Measurements from ENCODE around the gene CGB8. TPM values are rescaled to one million over a fixed set of nuclear protein-coding genes. Genes with fewer than 3 reads are reported as not detected.
"Not testable (repeated sequence)": the region's sequence is repeated elsewhere in the genome, so short reads cannot be mapped to it uniquely, and the experiment has no call there.

The CGB8 gene
- total RNA-seq, 4 donors from 2014 or later, result not detected

GRCh38 chr19:49042177-49042576, 6.7 kb downstream of the CGB8 start:
- no peak for TF ChIP-seq CTCF (IDR thresholded peaks at IDR 0.05)
- TF ChIP-seq POLR2A (IDR thresholded peaks at IDR 0.05), result no peak
- H3K9me3 ChIP-seq, result no peaks in the 10 kb centered on the region
- no peak overlapping the region for H3K27ac ChIP-seq
- H3K27me3 ChIP-seq, result peaks cover 0 to 6% (median 0%) of the 10 kb centered on the region in 4 donors
- no peaks in the 10 kb centered on the region for H3K36me3 ChIP-seq
- H3K4me3 ChIP-seq, result no peak overlapping the region
- WGBS, 2 donors, result 43 to 59% methylated on average over 2 of the region's 17 CpGs
- H3K4me1 ChIP-seq, result no peaks in the 10 kb centered on the region
- DNase-seq, result no peak
- intact Hi-C loops (cut with DNase I), result no loop called here

- H3K36me3 ChIP-seq; H3K27ac ChIP-seq; H3K27me3 ChIP-seq; H3K9me3 ChIP-seq; intact Hi-C loops (cut with DNase I); DNase-seq; H3K4me1 ChIP-seq; H3K4me3 ChIP-seq: not testable (repeated sequence)
- WGBS, 2 donors, result 36 to 49% methylated on average over 6 of the region's 9 CpGs
Measured at GRCh38 chr19:49039736-49040135, 9.2 kb downstream of the CGB8 start.

- H3K9me3 ChIP-seq; intact Hi-C loops (cut with DNase I); H3K27me3 ChIP-seq; H3K4me3 ChIP-seq; H3K27ac ChIP-seq; DNase-seq; H3K36me3 ChIP-seq; H3K4me1 ChIP-seq: not testable (repeated sequence)
- WGBS, 2 donors, result 83 to 89% methylated on average over 8 to 13 of the region's 26 CpGs
Measured at GRCh38 chr19:49038557-49039276, 10.2 kb downstream of the CGB8 start.

- H3K27ac ChIP-seq; H3K9me3 ChIP-seq; H3K4me1 ChIP-seq; DNase-seq; H3K27me3 ChIP-seq; H3K36me3 ChIP-seq; intact Hi-C loops (cut with DNase I); H3K4me3 ChIP-seq: not testable (repeated sequence)
- 86 to 98% methylated on average over 1 to 6 of the region's 8 CpGs for WGBS, 2 donors
Measured at GRCh38 chr19:49038111-49038510, 10.8 kb downstream of the CGB8 start.

- WGBS, 2 donors, result 44 to 73% methylated on average over 11 to 18 of the region's 18 CpGs
- DNase-seq; H3K9me3 ChIP-seq; intact Hi-C loops (cut with DNase I); H3K27me3 ChIP-seq; H3K36me3 ChIP-seq; H3K4me1 ChIP-seq; H3K4me3 ChIP-seq; H3K27ac ChIP-seq: not testable (repeated sequence)
- TF ChIP-seq CTCF (IDR thresholded peaks at IDR 0.05), result peak in 5 of 6 experiments; percentile 26 to 56 (median 28)
Measured at GRCh38 chr19:49036815-49037214, 12.1 kb downstream of the CGB8 start, which contains the start of gene CGB1. CGB1 (minus strand) TSS chr19:49036895; CDS start chr19:49036711, 184 bp downstream.

- intact Hi-C loops (cut with DNase I); DNase-seq; H3K4me1 ChIP-seq; H3K27ac ChIP-seq; H3K9me3 ChIP-seq; H3K36me3 ChIP-seq; H3K4me3 ChIP-seq; H3K27me3 ChIP-seq: not testable (repeated sequence)
- peak in 4 of 6 experiments; percentile 10 to 56 (median 25) for TF ChIP-seq CTCF (IDR thresholded peaks at IDR 0.05)
- 24 to 39% methylated on average over 15 to 21 of the region's 28 CpGs for WGBS, 2 donors
Measured at GRCh38 chr19:49031642-49032301, 17.1 kb downstream of the CGB8 start, which contains the start of gene CGB2. CGB2 (plus strand) TSS chr19:49031890; CDS start chr19:49032096, 206 bp downstream.

- peaks cover 0 to 12% (median 0%) of the 10 kb centered on the region in 4 donors for H3K27me3 ChIP-seq
- DNase-seq; H3K9me3 ChIP-seq; H3K4me1 ChIP-seq; H3K4me3 ChIP-seq; intact Hi-C loops (cut with DNase I); H3K36me3 ChIP-seq; H3K27ac ChIP-seq: not testable (repeated sequence)
- 94 to 97% methylated on average over 3 of the region's 8 CpGs for WGBS, 2 donors
Measured at GRCh38 chr19:49030323-49030722, 18.6 kb downstream of the CGB8 start.

GRCh38 chr19:49029749-49030148, 19.2 kb downstream of the CGB8 start:
- WGBS, 2 donors, result 75 to 76% methylated on average over 4 of the region's 14 CpGs
- H3K36me3 ChIP-seq, result not testable (repeated sequence)

GRCh38 chr19:49028686-49029085, 20.2 kb downstream of the CGB8 start:
- 80 to 84% methylated on average over 5 to 7 of the region's 9 CpGs for WGBS, 2 donors
- DNase-seq, result not testable (repeated sequence)

More at GRCh38 chr19:49029749-49030148, 19.2 kb downstream of the CGB8 start:
- H3K4me3 ChIP-seq; DNase-seq; H3K27ac ChIP-seq; H3K9me3 ChIP-seq; H3K4me1 ChIP-seq; intact Hi-C loops (cut with DNase I): not testable (repeated sequence)
- H3K27me3 ChIP-seq, result peaks cover 0 to 12% (median 0%) of the 10 kb centered on the region in 4 donors

GRCh38 chr19:49025599-49025998, 23.3 kb downstream of the CGB8 start:
- H3K4me3 ChIP-seq; DNase-seq; H3K9me3 ChIP-seq; H3K27me3 ChIP-seq; H3K27ac ChIP-seq; intact Hi-C loops (cut with DNase I); H3K4me1 ChIP-seq; H3K36me3 ChIP-seq: not testable (repeated sequence)
- WGBS, 2 donors, result 47% methylated on average over 3 of the region's 23 CpGs; no CpG with 5 or more reads in 1 of the 2 donors

More at GRCh38 chr19:49028686-49029085, 20.2 kb downstream of the CGB8 start:
- intact Hi-C loops (cut with DNase I); H3K36me3 ChIP-seq; H3K4me1 ChIP-seq; H3K4me3 ChIP-seq; H3K27ac ChIP-seq; H3K9me3 ChIP-seq: not testable (repeated sequence)
- H3K27me3 ChIP-seq, result peaks cover 0 to 12% (median 0%) of the 10 kb centered on the region in 4 donors
